Gastrocnemius medialis (tissue), 4 donors: ENCODE data around the gene SLC6A15.

Experiments
- POLR2A ChIP-seq, 2 donors: fragments of 450-650 bp; IDR thresholded peaks; one replicate each; pipeline ENCODE4 v1.6.1; 2017; ENCODE audit warnings: antibody characterized with exemption in 2 of 2, mild to moderate bottlenecking in 2 of 2, moderate library complexity in 2 of 2
- TF ChIP-seq, protein P1 (sequence below), 5 experiments: fragments of 450-650 bp in 3 of 5; fragments of 200-600 bp in 2 of 5; sonication (generic) in 2 of 5; IDR thresholded peaks in 4 of 5; conservative IDR thresholded peaks in 1 of 5; 1 replicate in 4 of 5; 2 replicates in 1 of 5; pipeline ENCODE4 v1.5.1; 2016 to 2019; ENCODE audit warnings: antibody characterized with exemption in 5 of 5, mild to moderate bottlenecking in 3 of 5, moderate library complexity in 3 of 5

DNA sequence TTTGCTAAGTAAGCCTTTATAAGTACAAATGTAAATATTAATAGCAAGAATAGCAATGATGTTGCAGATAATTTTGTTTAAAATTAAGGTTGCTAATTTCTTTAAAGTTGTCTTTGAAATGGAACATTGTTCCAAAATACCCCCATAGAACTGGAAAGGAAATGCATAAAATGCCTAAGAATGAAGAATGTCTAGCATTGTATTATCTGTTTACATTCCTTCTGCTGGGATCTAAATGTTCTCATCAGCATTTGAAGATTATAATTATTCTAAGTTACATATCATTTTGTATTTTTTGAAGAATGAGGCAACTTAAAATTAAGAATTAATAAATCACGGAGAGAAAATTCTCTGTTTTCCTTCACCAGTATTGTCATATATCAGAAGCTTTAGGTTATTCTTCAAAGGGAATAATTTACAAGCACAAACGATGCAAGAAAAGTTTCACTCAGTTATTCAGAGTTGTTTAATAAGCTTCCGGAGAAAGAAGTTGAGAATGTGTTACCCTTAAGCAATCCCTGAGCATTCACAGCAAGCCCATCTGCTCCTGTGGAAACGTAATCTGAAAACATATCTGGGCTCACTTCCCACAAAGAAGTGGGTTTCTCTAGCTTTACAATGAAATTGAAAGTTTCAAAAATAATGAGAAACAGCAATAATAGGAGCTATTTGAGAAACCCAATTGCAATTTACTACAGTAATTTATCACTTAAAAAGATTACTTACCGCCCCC is 21.3 kb downstream of the SLC6A15 start:
- TF ChIP-seq, protein P1, sequence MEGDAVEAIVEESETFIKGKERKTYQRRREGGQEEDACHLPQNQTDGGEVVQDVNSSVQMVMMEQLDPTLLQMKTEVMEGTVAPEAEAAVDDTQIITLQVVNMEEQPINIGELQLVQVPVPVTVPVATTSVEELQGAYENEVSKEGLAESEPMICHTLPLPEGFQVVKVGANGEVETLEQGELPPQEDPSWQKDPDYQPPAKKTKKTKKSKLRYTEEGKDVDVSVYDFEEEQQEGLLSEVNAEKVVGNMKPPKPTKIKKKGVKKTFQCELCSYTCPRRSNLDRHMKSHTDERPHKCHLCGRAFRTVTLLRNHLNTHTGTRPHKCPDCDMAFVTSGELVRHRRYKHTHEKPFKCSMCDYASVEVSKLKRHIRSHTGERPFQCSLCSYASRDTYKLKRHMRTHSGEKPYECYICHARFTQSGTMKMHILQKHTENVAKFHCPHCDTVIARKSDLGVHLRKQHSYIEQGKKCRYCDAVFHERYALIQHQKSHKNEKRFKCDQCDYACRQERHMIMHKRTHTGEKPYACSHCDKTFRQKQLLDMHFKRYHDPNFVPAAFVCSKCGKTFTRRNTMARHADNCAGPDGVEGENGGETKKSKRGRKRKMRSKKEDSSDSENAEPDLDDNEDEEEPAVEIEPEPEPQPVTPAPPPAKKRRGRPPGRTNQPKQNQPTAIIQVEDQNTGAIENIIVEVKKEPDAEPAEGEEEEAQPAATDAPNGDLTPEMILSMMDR (IDR thresholded peaks at IDR 0.05 in 4 of 5, conservative IDR thresholded peaks at IDR 0.05 in 1 of 5) = no peak
- no peak for TF ChIP-seq POLR2A (IDR thresholded peaks at IDR 0.05)
